SU-DHL-6 (cell line): Measurements from ENCODE around the gene CCDC18.

Experiments
- EZH2phosphoT487 ChIP-seq: fragments of 200-600 bp; sonication (generic), shearing (Covaris generic); conservative IDR thresholded peaks from 2 replicates; pipeline ENCODE4 v1.6.1; 2018; ENCODE audit warnings: mild to moderate bottlenecking, antibody characterized with exemption, low read length, moderate library complexity, mixed read lengths
- TF ChIP-seq, protein P1 (sequence below): fragments of 200-600 bp; sonication (generic); IDR thresholded peaks from one replicate; pipeline ENCODE4 v1.5.1; 2017; ENCODE audit warnings: antibody characterized with exemption, mild to moderate bottlenecking, low read length, moderate library complexity; ENCODE audit not compliant: insufficient read depth, poor library complexity, severe bottlenecking

DNA sequence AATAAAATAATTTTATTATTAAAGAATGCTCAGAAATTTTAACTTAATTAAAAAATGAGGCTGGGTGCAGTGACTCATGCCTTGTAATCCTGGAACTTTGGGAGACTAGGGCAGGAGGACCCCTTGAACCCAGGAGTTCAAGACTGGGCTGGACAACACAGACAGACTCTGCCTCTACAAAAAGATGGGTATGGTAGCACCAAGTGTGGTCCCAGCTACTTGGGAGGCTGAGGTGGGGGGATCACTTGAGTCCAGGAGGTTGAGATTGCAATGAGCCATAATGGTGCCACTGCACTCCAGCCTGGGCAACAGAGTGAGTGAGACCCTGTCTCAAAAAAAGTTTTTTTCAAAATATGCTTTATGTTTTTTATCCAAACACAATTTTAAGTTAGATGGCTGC, 25.6 kb upstream of the CCDC18 start:
- TF ChIP-seq, protein P1, sequence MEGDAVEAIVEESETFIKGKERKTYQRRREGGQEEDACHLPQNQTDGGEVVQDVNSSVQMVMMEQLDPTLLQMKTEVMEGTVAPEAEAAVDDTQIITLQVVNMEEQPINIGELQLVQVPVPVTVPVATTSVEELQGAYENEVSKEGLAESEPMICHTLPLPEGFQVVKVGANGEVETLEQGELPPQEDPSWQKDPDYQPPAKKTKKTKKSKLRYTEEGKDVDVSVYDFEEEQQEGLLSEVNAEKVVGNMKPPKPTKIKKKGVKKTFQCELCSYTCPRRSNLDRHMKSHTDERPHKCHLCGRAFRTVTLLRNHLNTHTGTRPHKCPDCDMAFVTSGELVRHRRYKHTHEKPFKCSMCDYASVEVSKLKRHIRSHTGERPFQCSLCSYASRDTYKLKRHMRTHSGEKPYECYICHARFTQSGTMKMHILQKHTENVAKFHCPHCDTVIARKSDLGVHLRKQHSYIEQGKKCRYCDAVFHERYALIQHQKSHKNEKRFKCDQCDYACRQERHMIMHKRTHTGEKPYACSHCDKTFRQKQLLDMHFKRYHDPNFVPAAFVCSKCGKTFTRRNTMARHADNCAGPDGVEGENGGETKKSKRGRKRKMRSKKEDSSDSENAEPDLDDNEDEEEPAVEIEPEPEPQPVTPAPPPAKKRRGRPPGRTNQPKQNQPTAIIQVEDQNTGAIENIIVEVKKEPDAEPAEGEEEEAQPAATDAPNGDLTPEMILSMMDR: no peak
- no peak for TF ChIP-seq EZH2phosphoT487
